Measurements from ENCODE around the gene PUSL1. TPM values are rescaled to one million over a fixed set of nuclear protein-coding genes. Genes with fewer than 3 reads are reported as not detected.

Gene PUSL1
- total RNA-seq, 1 experiment from 2014 or later = 22.7 TPM

GRCh38 chr1:1302951-1303509 lies 5.4 kb upstream of the PUSL1 start:
- BruUV-seq (replicated peaks) = no TSS peak
- H3K4me1 Mint-ChIP-seq (ENCODE audit: low read depth, unreplicated experiment) = no peaks in the 10 kb centered on the region
- no peak overlapping the region for H3K27ac Mint-ChIP-seq (ENCODE audit: unreplicated experiment)
- no peak for TF ChIP-seq CTCF (IDR thresholded peaks at IDR 0.05; ENCODE audit: unreplicated experiment)
- no peaks in the 10 kb centered on the region for H3K9me3 Mint-ChIP-seq (ENCODE audit: low read depth, unreplicated experiment)
- H3K4me3 Mint-ChIP-seq (ENCODE audit: low read depth, unreplicated experiment) = no peak overlapping the region
- DNase-seq = no peak
- no peaks in the 10 kb centered on the region for H3K27me3 Mint-ChIP-seq (ENCODE audit: unreplicated experiment)
- CTCF ChIA-PET = no interaction called here
- peaks cover 31% of the 10 kb centered on the region for H3K36me3 Mint-ChIP-seq (ENCODE audit: insufficient read depth, unreplicated experiment)
- intact Hi-C loops (cut with micrococcal nuclease; ENCODE audit: unreplicated experiment) = no loop called here

GRCh38 chr1:1303736-1304135 lies 4.7 kb upstream of the PUSL1 start:
- no peak overlapping the region for H3K4me3 Mint-ChIP-seq (ENCODE audit: low read depth, unreplicated experiment)
- H3K27me3 Mint-ChIP-seq (ENCODE audit: unreplicated experiment) = no peaks in the 10 kb centered on the region
- no peak for TF ChIP-seq CTCF (IDR thresholded peaks at IDR 0.05; ENCODE audit: unreplicated experiment)
- CTCF ChIA-PET = no interaction called here
- no peak overlapping the region for H3K27ac Mint-ChIP-seq (ENCODE audit: unreplicated experiment)
- intact Hi-C loops (cut with micrococcal nuclease; ENCODE audit: unreplicated experiment) = no loop called here
- H3K4me1 Mint-ChIP-seq (ENCODE audit: low read depth, unreplicated experiment) = no peaks in the 10 kb centered on the region
- H3K9me3 Mint-ChIP-seq (ENCODE audit: low read depth, unreplicated experiment) = no peaks in the 10 kb centered on the region
- no peak for DNase-seq
- BruUV-seq (replicated peaks) = no TSS peak
- peaks cover 38% of the 10 kb centered on the region for H3K36me3 Mint-ChIP-seq (ENCODE audit: insufficient read depth, unreplicated experiment)

- CTCF ChIA-PET = interaction anchor here (0.8 kb wide), 1 partner anchor 201 kb away, joined by 4 read pairs; no protein-coding TSS in a partner anchor
- intact Hi-C loops (cut with micrococcal nuclease; ENCODE audit: unreplicated experiment) = no loop called here
- no peaks in the 10 kb centered on the region for H3K27me3 Mint-ChIP-seq (ENCODE audit: unreplicated experiment)
- no peaks in the 10 kb centered on the region for H3K4me1 Mint-ChIP-seq (ENCODE audit: low read depth, unreplicated experiment)
- no TSS peak for BruUV-seq (replicated peaks)
- no peak for TF ChIP-seq CTCF (IDR thresholded peaks at IDR 0.05; ENCODE audit: unreplicated experiment)
- H3K4me3 Mint-ChIP-seq (ENCODE audit: low read depth, unreplicated experiment) = no peak overlapping the region
- no peak for DNase-seq
- no peaks in the 10 kb centered on the region for H3K9me3 Mint-ChIP-seq (ENCODE audit: low read depth, unreplicated experiment)
- H3K36me3 Mint-ChIP-seq (ENCODE audit: insufficient read depth, unreplicated experiment) = peaks cover 40% of the 10 kb centered on the region
- no peak overlapping the region for H3K27ac Mint-ChIP-seq (ENCODE audit: unreplicated experiment)
These were observed 3.8 kb upstream of the PUSL1 start for GRCh38 chr1:1304331-1305299.

GRCh38 chr1:1305300-1306069 lies 2.9 kb upstream of the PUSL1 start:
- Mint-ChIP-seq H3K27ac (ENCODE audit: unreplicated experiment) (no peak overlapping the region), H3K36me3 (ENCODE audit: insufficient read depth, unreplicated experiment) (peaks cover 49% of the 10 kb centered on the region), H3K4me3 (ENCODE audit: low read depth, unreplicated experiment) (peak overlapping the region; percentile 73), H3K4me1 (ENCODE audit: low read depth, unreplicated experiment) (no peaks in the 10 kb centered on the region), H3K9me3 (ENCODE audit: low read depth, unreplicated experiment) (no peaks in the 10 kb centered on the region), H3K27me3 (ENCODE audit: unreplicated experiment) (no peaks in the 10 kb centered on the region)
- TF ChIP-seq CTCF (IDR thresholded peaks at IDR 0.05; ENCODE audit: unreplicated experiment) = no peak
- peak; percentile 66 for DNase-seq
- CTCF ChIA-PET = interaction anchor here (0.8 kb wide), 1 partner anchor 200 kb away, joined by 4 read pairs; no protein-coding TSS in a partner anchor
- BruUV-seq (replicated peaks) = no TSS peak
- intact Hi-C loops (cut with micrococcal nuclease; ENCODE audit: unreplicated experiment) = no loop called here

All from Calu3 (cell line).